H9 (cell line): ENCODE measurements around the gene CSNK1A1. TPM values are rescaled to one million over a fixed set of nuclear protein-coding genes. Genes with fewer than 3 reads are reported as not detected.

Experiments
- DNase-seq: peaks from one replicate; pipeline ENCODE4 v3.0.0-alpha.2; 2017
- H2AFZ ChIP-seq: one replicate; pipeline ENCODE4 v1.6.1; 2013; ENCODE audit warnings: mild to moderate bottlenecking, low read length, control low read depth, moderate library complexity
- H2AK5ac ChIP-seq: 2 replicates; pipeline ENCODE4 v1.6.1; 2013; ENCODE audit warnings: low read length, control low read depth, mixed read lengths; ENCODE audit not compliant: insufficient read length
- H2BK120ac ChIP-seq: one replicate; pipeline ENCODE4 v1.6.1; 2013; ENCODE audit warnings: low read depth, mild to moderate bottlenecking, low read length, control low read depth, inconsistent platforms; ENCODE audit not compliant: poor library complexity, severe bottlenecking
- H2BK12ac ChIP-seq: 2 replicates; pipeline ENCODE4 v1.6.1; 2013; ENCODE audit warnings: low read length, control low read depth, mixed read lengths, low read depth; ENCODE audit not compliant: insufficient read length
- H2BK15ac ChIP-seq: 2 replicates; pipeline ENCODE4 v1.6.1; 2013; ENCODE audit warnings: low read depth, low read length, control low read depth
- H2BK20ac ChIP-seq: one replicate; pipeline ENCODE4 v1.6.1; 2013; ENCODE audit warnings: low read depth, mild to moderate bottlenecking, low read length, control low read depth, inconsistent platforms; ENCODE audit not compliant: poor library complexity, severe bottlenecking
- H2BK5ac ChIP-seq: 2 replicates; pipeline ENCODE4 v1.6.1; 2013; ENCODE audit warnings: low read length, control low read depth, mixed read lengths; ENCODE audit not compliant: insufficient read length
- H3K14ac ChIP-seq: 2 replicates; pipeline ENCODE4 v1.6.1; 2013; ENCODE audit warnings: low read length, control low read depth; ENCODE audit not compliant: insufficient read depth
- H3K18ac ChIP-seq: 2 replicates; pipeline ENCODE4 v1.6.1; 2013; ENCODE audit warnings: low read depth, mild to moderate bottlenecking, mixed read lengths, low read length, control low read depth; ENCODE audit not compliant: insufficient read length
- H3K23ac ChIP-seq: 2 replicates; pipeline ENCODE4 v1.6.1; 2013; ENCODE audit warnings: low read length, control low read depth, mixed read lengths, low read depth; ENCODE audit not compliant: insufficient read length
- H3K23me2 ChIP-seq: 2 replicates; pipeline ENCODE4 v1.6.1; 2013; ENCODE audit warnings: low read depth, mild to moderate bottlenecking, mixed read lengths, low read length, control low read depth; ENCODE audit not compliant: insufficient read length, poor library complexity, severe bottlenecking
- H3K27ac ChIP-seq: 2 replicates; pipeline ENCODE4 v1.5.1; 2013; ENCODE audit warnings: low read length, control low read depth, mixed read lengths, low read depth; ENCODE audit not compliant: insufficient read length
- H3K27me3 ChIP-seq: 2 replicates; pipeline ENCODE4 v1.6.1; 2013; ENCODE audit warnings: low read length, control low read depth, inconsistent platforms; ENCODE audit not compliant: insufficient read depth
- H3K4ac ChIP-seq: 2 replicates; pipeline ENCODE4 v1.6.1; 2013; ENCODE audit warnings: low read depth, mild to moderate bottlenecking, control low read depth, inconsistent platforms, low read length, moderate library complexity
- H3K4me1 ChIP-seq: 2 replicates; pipeline ENCODE4 v1.6.1; 2013; ENCODE audit warnings: low read length, control low read depth, inconsistent platforms; ENCODE audit not compliant: insufficient read depth
- H3K4me2 ChIP-seq: 2 replicates; pipeline ENCODE4 v1.6.1; 2013; ENCODE audit warnings: low read length, control low read depth, mixed read lengths; ENCODE audit not compliant: insufficient read length, insufficient read depth
- H3K56ac ChIP-seq: 2 replicates; pipeline ENCODE4 v1.6.1; 2013; ENCODE audit warnings: low read depth, mild to moderate bottlenecking, mixed read lengths, low read length, control low read depth; ENCODE audit not compliant: insufficient read length
- H3K79me1 ChIP-seq: 2 replicates; pipeline ENCODE4 v1.6.1; 2013; ENCODE audit warnings: low read depth, mild to moderate bottlenecking, moderate library complexity, low read length, control low read depth, inconsistent platforms; ENCODE audit not compliant: insufficient read depth, poor library complexity, severe bottlenecking
- H3K79me2 ChIP-seq: 2 replicates; pipeline ENCODE4 v1.6.1; 2013; ENCODE audit warnings: low read length, control low read depth, inconsistent platforms; ENCODE audit not compliant: insufficient read depth
- H3K9ac ChIP-seq: 2 replicates; pipeline ENCODE4 v1.6.1; 2013; ENCODE audit warnings: low read length, control low read depth, mixed read lengths; ENCODE audit not compliant: insufficient read length; ENCODE audit errors: extremely low read depth
- H3K9me3 ChIP-seq: one replicate; pipeline ENCODE4 v1.6.1; 2013; ENCODE audit warnings: low read depth, low read length, inconsistent platforms; ENCODE audit not compliant: control insufficient read depth
- H3T11ph ChIP-seq: one replicate; pipeline ENCODE4 v1.6.1; 2013; ENCODE audit warnings: mild to moderate bottlenecking, low read length, control low read depth, inconsistent platforms
- H4K20me1 ChIP-seq: one replicate; pipeline ENCODE4 v1.6.1; 2013; ENCODE audit not compliant: control insufficient read depth, insufficient read length, insufficient read depth
- H4K5ac ChIP-seq: 2 replicates; pipeline ENCODE4 v1.6.1; 2013; ENCODE audit warnings: low read depth, mild to moderate bottlenecking, mixed read lengths, low read length, control low read depth; ENCODE audit not compliant: insufficient read length
- H4K8ac ChIP-seq: replicated peaks from 2 replicates; pipeline ENCODE4 v1.6.1; 2013; ENCODE audit warnings: low read length, control low read depth, mixed read lengths, low read depth; ENCODE audit not compliant: insufficient read length
- H4K91ac ChIP-seq: 2 replicates; pipeline ENCODE4 v1.6.1; 2013; ENCODE audit warnings: low read depth, mild to moderate bottlenecking, moderate library complexity, mixed read lengths, low read length, control low read depth; ENCODE audit not compliant: insufficient read length
- H3K27ac Mint-ChIP-seq, 3 experiments: 2 replicates in 2 of 3; 3 replicates in 1 of 3; pipeline ENCODE4 v1.8.0; 2020 to 2021; ENCODE audit warnings: mixed read lengths in 3 of 3, mild to moderate bottlenecking in 1 of 3, moderate library complexity in 1 of 3
- H3K27me3 Mint-ChIP-seq: 2 replicates; pipeline ENCODE4 v1.8.0; 2021; ENCODE audit warnings: low read depth, mild to moderate bottlenecking, moderate library complexity, mixed read lengths
- H3K36me3 Mint-ChIP-seq, 3 experiments: 2 replicates in 2 of 3; 3 replicates in 1 of 3; pipeline ENCODE4 v1.8.0; 2020 to 2021; ENCODE audit warnings: low read depth in 3 of 3, mixed read lengths in 3 of 3; ENCODE audit not compliant: insufficient read depth in 1 of 3
- H3K4me1 Mint-ChIP-seq, 2 experiments: 2 replicates each; pipeline ENCODE4 v1.8.0; 2020; ENCODE audit warnings: mixed read lengths in 2 of 2
- H3K4me3 Mint-ChIP-seq, 2 experiments: 2 replicates in 1 of 2; 3 replicates in 1 of 2; pipeline ENCODE4 v1.8.0; 2020 to 2021; ENCODE audit warnings: mild to moderate bottlenecking in 2 of 2, mixed read lengths in 2 of 2, moderate library complexity in 1 of 2
- H3K9me3 Mint-ChIP-seq, 2 experiments: 2 replicates in 1 of 2; 3 replicates in 1 of 2; pipeline ENCODE4 v1.8.0; 2020; ENCODE audit warnings: mild to moderate bottlenecking in 2 of 2, mixed read lengths in 2 of 2, moderate library complexity in 1 of 2
- WGBS: extraction: QIAGEN DNeasy Blood & Tissue Kit; methylation state at CpG from one replicate; pipeline ENCODE4 v1.1.7; 2013; ENCODE audit warnings: missing lambda C conversion rate, low lambda C conversion rate, mixed read lengths; ENCODE audit not compliant: insufficient read length; ENCODE audit errors: extremely low coverage; 5-methylcytosine and 5-hydroxymethylcytosine counted together
- total RNA-seq: library from RNA; stranded (reverse); gene quantifications from 2 replicates; pipeline ENCODE4 v1.2.1, GENCODE V29; 2021
- TF ChIP-seq, protein P1 (sequence below): fragments of 200-600 bp; sonication (generic); conservative IDR thresholded peaks from 3 replicates; pipeline ENCODE4 v1.8.0; 2021; ENCODE audit warnings: antibody characterized with exemption, mild to moderate bottlenecking

Gene CSNK1A1
- total RNA-seq, 1 experiment from 2014 or later = 310 TPM

DNA sequence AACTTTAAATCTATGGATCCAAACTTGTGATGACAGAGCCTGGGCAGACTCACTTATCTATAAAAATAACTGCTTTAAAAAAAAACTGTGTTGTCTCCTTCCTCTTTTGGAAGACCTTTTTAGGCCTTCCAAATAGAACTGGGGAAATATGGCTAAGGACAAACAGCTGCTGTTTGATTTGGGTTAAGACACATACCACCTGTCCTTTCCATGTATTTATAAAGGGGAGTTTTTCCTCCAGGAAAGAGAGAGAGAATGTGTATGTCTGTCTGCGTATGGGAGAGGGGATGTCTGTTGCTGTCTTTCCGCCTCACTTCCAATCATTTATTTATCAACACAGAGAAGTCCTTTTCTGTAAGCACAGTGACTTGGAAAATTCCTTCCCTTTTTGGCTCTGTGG is 32.9 kb upstream of the CSNK1A1 start:
- Histone ChIP-seq H2BK120ac (no peak overlapping the region), H3K14ac (no peak overlapping the region), H3K4me2 (no peak overlapping the region), H3K27ac (no peak overlapping the region), H3K79me1 (no peaks in the 10 kb centered on the region), H3K9ac (no peak overlapping the region), H2BK20ac (no peak overlapping the region), H2BK15ac (no peak overlapping the region), H4K20me1 (no peaks in the 10 kb centered on the region), H2AFZ (no peak overlapping the region), H3K56ac (no peak overlapping the region), H4K5ac (no peak overlapping the region), H3K4ac (no peak overlapping the region), H3K9me3 (no peaks in the 10 kb centered on the region), H3K79me2 (no peaks in the 10 kb centered on the region), H3K4me1 (no peaks in the 10 kb centered on the region), H2BK12ac (no peak overlapping the region), H4K8ac (no peak overlapping the region), H3K18ac (no peak overlapping the region), H2AK5ac (no peak overlapping the region), H4K91ac (no peak overlapping the region), H3K27me3 (peaks cover 3% of the 10 kb centered on the region), H3T11ph (no peak overlapping the region), H3K23ac (no peak overlapping the region), H3K23me2 (peaks cover 8% of the 10 kb centered on the region), H2BK5ac (no peak overlapping the region)
- no peak overlapping the region for H3K27ac Mint-ChIP-seq
- TF ChIP-seq, protein P1, sequence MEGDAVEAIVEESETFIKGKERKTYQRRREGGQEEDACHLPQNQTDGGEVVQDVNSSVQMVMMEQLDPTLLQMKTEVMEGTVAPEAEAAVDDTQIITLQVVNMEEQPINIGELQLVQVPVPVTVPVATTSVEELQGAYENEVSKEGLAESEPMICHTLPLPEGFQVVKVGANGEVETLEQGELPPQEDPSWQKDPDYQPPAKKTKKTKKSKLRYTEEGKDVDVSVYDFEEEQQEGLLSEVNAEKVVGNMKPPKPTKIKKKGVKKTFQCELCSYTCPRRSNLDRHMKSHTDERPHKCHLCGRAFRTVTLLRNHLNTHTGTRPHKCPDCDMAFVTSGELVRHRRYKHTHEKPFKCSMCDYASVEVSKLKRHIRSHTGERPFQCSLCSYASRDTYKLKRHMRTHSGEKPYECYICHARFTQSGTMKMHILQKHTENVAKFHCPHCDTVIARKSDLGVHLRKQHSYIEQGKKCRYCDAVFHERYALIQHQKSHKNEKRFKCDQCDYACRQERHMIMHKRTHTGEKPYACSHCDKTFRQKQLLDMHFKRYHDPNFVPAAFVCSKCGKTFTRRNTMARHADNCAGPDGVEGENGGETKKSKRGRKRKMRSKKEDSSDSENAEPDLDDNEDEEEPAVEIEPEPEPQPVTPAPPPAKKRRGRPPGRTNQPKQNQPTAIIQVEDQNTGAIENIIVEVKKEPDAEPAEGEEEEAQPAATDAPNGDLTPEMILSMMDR = no peak
- H3K36me3 Mint-ChIP-seq = no peaks in the 10 kb centered on the region
- H3K9me3 Mint-ChIP-seq = no peaks in the 10 kb centered on the region
- peaks cover 14 to 16% of the 10 kb centered on the region in 2 experiments for H3K4me1 Mint-ChIP-seq
- no peak overlapping the region for H3K4me3 Mint-ChIP-seq
- DNase-seq = no peak
- peaks cover 37% of the 10 kb centered on the region for H3K27me3 Mint-ChIP-seq
- whole genome bisulfite sequencing = no CpG with 5 or more reads among the region's 2 CpGs
